ENCODE data around the gene FIGN. TPM values are rescaled to one million over a fixed set of nuclear protein-coding genes. Genes with fewer than 3 reads are reported as not detected.

FIGN gene
- total RNA-seq, 2 donors from 2014 or later: 18.6 to 20.5 TPM

GRCh38 chr2:163572850-163573249 lies 163.0 kb downstream of the FIGN start:
- Mint-ChIP-seq H3K9me3 (no peaks in the 10 kb centered on the region), H3K4me3 (no peak overlapping the region), H3K27me3 (ENCODE audit: insufficient read depth) (no peaks in the 10 kb centered on the region), H3K36me3 (ENCODE audit: low read depth) (no peaks in the 10 kb centered on the region), H3K27ac (no peak overlapping the region), H3K4me1 (no peaks in the 10 kb centered on the region)
- no peaks in the 10 kb centered on the region for H3K36me3 ChIP-seq (ENCODE audit: control insufficient read depth, insufficient read depth, low read length)
- H3K9me3 ChIP-seq (ENCODE audit: control insufficient read depth, low read length): no peaks in the 10 kb centered on the region
- H3K27ac ChIP-seq (ENCODE audit: low read depth, low read length): no peak overlapping the region
- 90 to 94% methylated on average over 2 to 7 of the region's 7 CpGs for WGBS, 2 experiments (ENCODE audit: insufficient coverage in 1 of 2, insufficient read length in 1 of 2)
- H3K4me3 ChIP-seq (ENCODE audit: low read length): no peak overlapping the region
- no peak overlapping the region for H3K9ac ChIP-seq (ENCODE audit: extremely low read depth, low read length, poor library complexity, severe bottlenecking)
- no peak for DNase-seq
- TF ChIP-seq CTCF (conservative IDR thresholded peaks at IDR 0.05): no peak
- H3K27me3 ChIP-seq (ENCODE audit: control insufficient read depth, insufficient read depth, low read length, poor library complexity, severe bottlenecking): no peaks in the 10 kb centered on the region
- H3K4me1 ChIP-seq (ENCODE audit: control insufficient read depth, insufficient read depth, low read length): no peaks in the 10 kb centered on the region

- no peaks in the 10 kb centered on the region for H3K9me3 ChIP-seq (ENCODE audit: control insufficient read depth, low read length)
- Mint-ChIP-seq H3K27me3 (ENCODE audit: insufficient read depth) (no peaks in the 10 kb centered on the region), H3K9me3 (no peaks in the 10 kb centered on the region), H3K4me3 (no peak overlapping the region), H3K36me3 (ENCODE audit: low read depth) (no peaks in the 10 kb centered on the region), H3K27ac (no peak overlapping the region), H3K4me1 (no peaks in the 10 kb centered on the region)
- no peak overlapping the region for H3K27ac ChIP-seq (ENCODE audit: low read depth, low read length)
- 95% methylated on average over 4 to 6 of the region's 7 CpGs for WGBS, 2 experiments (ENCODE audit: insufficient coverage in 1 of 2, insufficient read length in 1 of 2)
- H3K27me3 ChIP-seq (ENCODE audit: control insufficient read depth, insufficient read depth, low read length, poor library complexity, severe bottlenecking): no peaks in the 10 kb centered on the region
- H3K4me1 ChIP-seq (ENCODE audit: control insufficient read depth, insufficient read depth, low read length): no peaks in the 10 kb centered on the region
- no peaks in the 10 kb centered on the region for H3K36me3 ChIP-seq (ENCODE audit: control insufficient read depth, insufficient read depth, low read length)
- DNase-seq: no peak
- no peak for TF ChIP-seq CTCF (conservative IDR thresholded peaks at IDR 0.05)
- H3K9ac ChIP-seq (ENCODE audit: extremely low read depth, low read length, poor library complexity, severe bottlenecking): no peak overlapping the region
- H3K4me3 ChIP-seq (ENCODE audit: low read length): no peak overlapping the region
Measured at GRCh38 chr2:163571423-163572102, 164.2 kb downstream of the FIGN start.

DNA sequence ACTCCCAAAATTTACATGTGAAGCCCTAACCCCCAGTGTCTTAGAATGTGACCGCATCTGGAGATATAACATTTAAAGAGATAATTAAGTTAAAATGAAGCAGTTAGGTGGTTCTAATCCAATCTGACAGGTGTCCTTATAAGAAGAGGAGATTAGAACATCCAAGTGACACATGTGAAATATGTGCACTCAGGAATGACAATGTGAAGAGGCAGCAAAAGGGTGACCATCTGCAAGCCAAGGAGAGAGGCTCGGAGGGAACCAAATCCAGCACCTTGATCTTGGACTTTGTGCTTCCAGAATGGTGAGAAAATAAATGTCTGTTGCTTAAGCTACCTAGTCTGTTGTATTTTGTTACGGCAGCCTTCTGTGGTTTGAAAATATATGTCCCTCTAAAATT lies 165.4 kb downstream of the FIGN start:
- no peak overlapping the region for H3K9ac ChIP-seq (ENCODE audit: extremely low read depth, low read length, poor library complexity, severe bottlenecking)
- no peaks in the 10 kb centered on the region for H3K36me3 ChIP-seq (ENCODE audit: control insufficient read depth, insufficient read depth, low read length)
- no peak overlapping the region for H3K4me3 ChIP-seq (ENCODE audit: low read length)
- no peaks in the 10 kb centered on the region for H3K4me1 Mint-ChIP-seq
- H3K4me1 ChIP-seq (ENCODE audit: control insufficient read depth, insufficient read depth, low read length): no peaks in the 10 kb centered on the region
- no peak for DNase-seq
- H3K4me3 Mint-ChIP-seq: no peak overlapping the region
- no peak overlapping the region for H3K27ac Mint-ChIP-seq
- WGBS, 2 experiments (ENCODE audit: insufficient coverage in 1 of 2, insufficient read length in 1 of 2): 92 to 100% methylated on average over 1 to 3 of the region's 3 CpGs
- no peaks in the 10 kb centered on the region for H3K27me3 ChIP-seq (ENCODE audit: control insufficient read depth, insufficient read depth, low read length, poor library complexity, severe bottlenecking)
- no peaks in the 10 kb centered on the region for H3K36me3 Mint-ChIP-seq (ENCODE audit: low read depth)
- no peaks in the 10 kb centered on the region for H3K9me3 Mint-ChIP-seq
- no peaks in the 10 kb centered on the region for H3K9me3 ChIP-seq (ENCODE audit: control insufficient read depth, low read length)
- no peak overlapping the region for H3K27ac ChIP-seq (ENCODE audit: low read depth, low read length)
- H3K27me3 Mint-ChIP-seq (ENCODE audit: insufficient read depth): no peaks in the 10 kb centered on the region
- no peak for TF ChIP-seq CTCF (conservative IDR thresholded peaks at IDR 0.05)

Measured in endodermal cell (in vitro differentiated cells).